ENCODE measurements around the gene SLAMF9. TPM values are rescaled to one million over a fixed set of nuclear protein-coding genes. Genes with fewer than 3 reads are reported as not detected.

The SLAMF9 gene
- total RNA-seq, 1 donor from 2014 or later: 16.6 TPM

GRCh38 chr1:159938211-159938852 is 15.7 kb downstream of the SLAMF9 start:
- no peak for TF ChIP-seq CTCF (IDR thresholded peaks at IDR 0.05; ENCODE audit: insufficient read depth, low read length, severe bottlenecking)
- Histone ChIP-seq H3K36me3 (ENCODE audit: control insufficient read depth, insufficient read depth, low read length) (peaks cover 17% of the 10 kb centered on the region), H3K4me3 (ENCODE audit: low read depth, low read length) (no peak overlapping the region), H3K27me3 (ENCODE audit: control insufficient read depth, insufficient read depth, low read length) (no peaks in the 10 kb centered on the region)
- no peak for FAIRE-seq
- no peak for DNase-seq (ENCODE audit: low read depth)

- Histone ChIP-seq H3K36me3 (ENCODE audit: control insufficient read depth, insufficient read depth, low read length) (peaks cover 18% of the 10 kb centered on the region), H3K4me3 (ENCODE audit: low read depth, low read length) (no peak overlapping the region), H3K27me3 (ENCODE audit: control insufficient read depth, insufficient read depth, low read length) (no peaks in the 10 kb centered on the region)
- TF ChIP-seq CTCF (IDR thresholded peaks at IDR 0.05; ENCODE audit: insufficient read depth, low read length, severe bottlenecking): no peak
- DNase-seq (ENCODE audit: low read depth) (no peak), FAIRE-seq (no peak)
Measured at GRCh38 chr1:159937054-159937750, 16.8 kb downstream of the SLAMF9 start.

GRCh38 chr1:159936273-159936904 is 17.6 kb downstream of the SLAMF9 start:
- Histone ChIP-seq H3K27me3 (ENCODE audit: control insufficient read depth, insufficient read depth, low read length) (no peaks in the 10 kb centered on the region), H3K36me3 (ENCODE audit: control insufficient read depth, insufficient read depth, low read length) (peaks cover 23% of the 10 kb centered on the region), H3K4me3 (ENCODE audit: low read depth, low read length) (no peak overlapping the region)
- FAIRE-seq: no peak
- TF ChIP-seq CTCF (IDR thresholded peaks at IDR 0.05; ENCODE audit: insufficient read depth, low read length, severe bottlenecking): peak; percentile 99
- DNase-seq (ENCODE audit: low read depth): no peak

GRCh38 chr1:159935719-159936272 is 18.2 kb downstream of the SLAMF9 start:
- FAIRE-seq (no peak), DNase-seq (ENCODE audit: low read depth) (no peak)
- peaks cover 27% of the 10 kb centered on the region for H3K36me3 ChIP-seq (ENCODE audit: control insufficient read depth, insufficient read depth, low read length)

GRCh38 chr1:159935305-159935704 is 18.7 kb downstream of the SLAMF9 start:
- peak; percentile 66 for FAIRE-seq
- no peak for TF ChIP-seq CTCF (IDR thresholded peaks at IDR 0.05; ENCODE audit: insufficient read depth, low read length, severe bottlenecking)
- H3K27me3 ChIP-seq (ENCODE audit: control insufficient read depth, insufficient read depth, low read length): no peaks in the 10 kb centered on the region

More at GRCh38 chr1:159935719-159936272, 18.2 kb downstream of the SLAMF9 start:
- H3K4me3 ChIP-seq (ENCODE audit: low read depth, low read length): no peak overlapping the region
- no peak for TF ChIP-seq CTCF (IDR thresholded peaks at IDR 0.05; ENCODE audit: insufficient read depth, low read length, severe bottlenecking)
- no peaks in the 10 kb centered on the region for H3K27me3 ChIP-seq (ENCODE audit: control insufficient read depth, insufficient read depth, low read length)

More at GRCh38 chr1:159935305-159935704, 18.7 kb downstream of the SLAMF9 start:
- Histone ChIP-seq H3K36me3 (ENCODE audit: control insufficient read depth, insufficient read depth, low read length) (peaks cover 32% of the 10 kb centered on the region), H3K4me3 (ENCODE audit: low read depth, low read length) (no peak overlapping the region)
- DNase-seq (ENCODE audit: low read depth): no peak

Measured in bronchial epithelial cell (primary cell).